IPS-20b (cell line): Measurements from ENCODE around the gene ZNF322.
"Not testable (repeated sequence)": the region's sequence is repeated elsewhere in the genome, so short reads cannot be mapped to it uniquely, and the experiment has no call there.

Experiments
- H3K27ac ChIP-seq: one replicate; pipeline ENCODE4 v1.5.1; 2013; ENCODE audit warnings: low read length
- H3K27me3 ChIP-seq: 2 replicates; pipeline ENCODE4 v1.6.1; 2013; ENCODE audit warnings: mild to moderate bottlenecking, low read length, inconsistent platforms; ENCODE audit not compliant: insufficient read depth
- H3K36me3 ChIP-seq: 2 replicates; pipeline ENCODE4 v1.6.1; 2013; ENCODE audit warnings: low read depth, mild to moderate bottlenecking, inconsistent platforms, low read length, moderate library complexity; ENCODE audit not compliant: insufficient read depth
- H3K4me1 ChIP-seq: 2 replicates; pipeline ENCODE4 v1.6.1; 2013; ENCODE audit warnings: mild to moderate bottlenecking, control low read depth, inconsistent platforms, low read length, moderate library complexity; ENCODE audit not compliant: insufficient read depth
- H3K4me3 ChIP-seq: 2 replicates; pipeline ENCODE4 v1.5.1; 2013; ENCODE audit warnings: mild to moderate bottlenecking, low read length, inconsistent platforms
- H3K9ac ChIP-seq: 2 replicates; pipeline ENCODE4 v1.6.1; 2013; ENCODE audit warnings: low read depth, mild to moderate bottlenecking, inconsistent platforms, low read length, moderate library complexity
- H3K9me3 ChIP-seq: 2 replicates; pipeline ENCODE4 v1.6.1; 2013; ENCODE audit warnings: mild to moderate bottlenecking, low read depth, low read length, inconsistent platforms; ENCODE audit not compliant: insufficient read depth

The ZNF322 gene

DNA sequence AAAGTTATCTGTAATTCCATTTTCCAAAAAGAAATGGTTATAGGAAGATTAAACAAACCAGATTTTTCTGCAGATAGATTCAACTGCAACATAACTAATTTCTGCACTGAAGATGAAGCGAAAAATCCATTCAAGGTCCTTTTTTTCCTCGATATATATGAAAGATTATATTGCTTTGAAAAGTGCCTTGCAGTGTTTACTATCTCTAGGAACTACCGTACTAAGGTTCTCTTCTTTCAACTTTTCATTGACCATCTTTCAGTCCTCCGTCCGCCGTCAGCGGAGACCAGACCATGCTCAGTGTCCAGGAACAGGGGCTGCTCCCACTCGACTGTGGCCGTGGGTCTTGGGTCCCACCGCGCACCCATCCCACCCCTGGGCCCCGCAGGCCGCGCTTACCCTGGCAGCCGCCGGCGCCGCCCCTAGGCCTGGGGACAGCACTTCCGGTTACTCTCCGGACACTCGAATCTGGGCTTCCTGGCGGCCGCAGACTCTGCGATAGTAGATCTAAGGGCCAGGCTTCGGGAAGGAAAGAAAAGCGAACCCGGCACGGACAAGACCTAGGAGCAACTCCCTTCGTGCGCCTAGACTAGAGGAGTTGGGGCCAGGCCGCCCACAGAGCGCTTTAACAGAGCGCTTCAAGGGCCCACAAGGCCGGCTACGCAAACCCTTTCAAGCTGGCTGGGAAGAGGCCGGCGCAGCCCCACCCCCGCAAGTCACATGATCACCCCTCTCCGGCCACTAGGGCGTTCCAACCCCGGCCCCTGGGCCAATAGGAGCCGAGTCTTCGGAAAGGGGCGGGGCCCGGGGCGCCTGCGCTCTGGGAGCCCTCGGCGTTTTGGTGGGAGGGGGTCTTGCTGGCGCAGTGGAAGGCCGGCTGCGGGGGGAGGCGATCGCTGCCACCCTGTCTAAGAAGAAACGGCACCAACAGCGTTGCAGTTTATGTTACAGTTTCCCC, at the start of gene ZNF322:
Gene ZNF322 (minus strand): TSS at position 705 of the 958 bp plus-strand sequence. CDS start 21,193 bp downstream, outside the sequence.
- no peaks in the 10 kb centered on the region for H3K9me3 ChIP-seq
- peak within 1 kb of the TSS; percentile 84 for H3K9ac ChIP-seq
- no peak within 1 kb of the TSS for H3K27ac ChIP-seq
- peaks cover 3% of the 10 kb centered on the region; the same call in 1 of the 2 replicates for H3K4me1 ChIP-seq
- H3K4me3 ChIP-seq, result peak within 1 kb of the TSS; percentile 92
- peaks cover 34% of the 10 kb centered on the region for H3K27me3 ChIP-seq
- H3K36me3 ChIP-seq, result peaks cover 32% of the 10 kb centered on the region

GRCh38 chr6:26705780-26706179, 46.2 kb upstream of the ZNF322 start:
- H3K9ac ChIP-seq, H3K9me3 ChIP-seq, H3K4me3 ChIP-seq, H3K36me3 ChIP-seq, H3K27me3 ChIP-seq, H3K27ac ChIP-seq, H3K4me1 ChIP-seq: not testable (repeated sequence)

- H3K9ac ChIP-seq, H3K27me3 ChIP-seq, H3K4me1 ChIP-seq, H3K36me3 ChIP-seq, H3K27ac ChIP-seq, H3K4me3 ChIP-seq, H3K9me3 ChIP-seq: not testable (repeated sequence)
Observed at GRCh38 chr6:26705352-26705751, 45.8 kb upstream of the ZNF322 start.

GRCh38 chr6:26701023-26701747, 41.6 kb upstream of the ZNF322 start:
- H3K4me1 ChIP-seq, H3K9ac ChIP-seq, H3K27ac ChIP-seq, H3K27me3 ChIP-seq, H3K9me3 ChIP-seq, H3K4me3 ChIP-seq, H3K36me3 ChIP-seq: not testable (repeated sequence)

DNA sequence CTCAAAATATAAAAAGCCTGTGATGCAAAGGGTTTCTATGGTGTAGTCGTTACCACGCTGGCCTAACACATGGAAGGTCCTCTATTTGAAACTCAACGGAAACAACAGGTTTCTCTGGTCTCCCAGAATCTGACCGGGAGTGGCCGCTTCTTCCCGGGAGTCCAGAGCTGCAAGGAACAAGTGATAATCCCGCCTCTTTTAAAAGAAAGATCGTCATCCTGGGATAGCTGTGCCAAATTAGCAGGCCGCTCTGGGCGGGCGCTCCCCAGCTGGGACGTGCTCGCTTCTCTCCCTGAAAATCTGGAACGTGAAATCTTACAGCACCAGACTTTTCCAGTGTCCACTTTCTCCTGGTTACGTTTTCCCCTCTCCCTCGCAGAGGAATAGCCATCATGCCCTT, 38.0 kb upstream of the ZNF322 start:
- H3K4me3 ChIP-seq, H3K27ac ChIP-seq, H3K4me1 ChIP-seq, H3K36me3 ChIP-seq, H3K27me3 ChIP-seq, H3K9ac ChIP-seq, H3K9me3 ChIP-seq: not testable (repeated sequence)

- not testable (repeated sequence) for H3K4me3 ChIP-seq, H3K36me3 ChIP-seq, H3K4me1 ChIP-seq, H3K9me3 ChIP-seq, H3K9ac ChIP-seq, H3K27me3 ChIP-seq, H3K27ac ChIP-seq
Observed at GRCh38 chr6:26689324-26689947, 29.9 kb upstream of the ZNF322 start.

- H3K36me3 ChIP-seq, H3K27ac ChIP-seq, H3K9me3 ChIP-seq, H3K4me3 ChIP-seq, H3K4me1 ChIP-seq, H3K9ac ChIP-seq, H3K27me3 ChIP-seq: not testable (repeated sequence)
Observed at GRCh38 chr6:26682435-26683042, 23.0 kb upstream of the ZNF322 start.

DNA sequence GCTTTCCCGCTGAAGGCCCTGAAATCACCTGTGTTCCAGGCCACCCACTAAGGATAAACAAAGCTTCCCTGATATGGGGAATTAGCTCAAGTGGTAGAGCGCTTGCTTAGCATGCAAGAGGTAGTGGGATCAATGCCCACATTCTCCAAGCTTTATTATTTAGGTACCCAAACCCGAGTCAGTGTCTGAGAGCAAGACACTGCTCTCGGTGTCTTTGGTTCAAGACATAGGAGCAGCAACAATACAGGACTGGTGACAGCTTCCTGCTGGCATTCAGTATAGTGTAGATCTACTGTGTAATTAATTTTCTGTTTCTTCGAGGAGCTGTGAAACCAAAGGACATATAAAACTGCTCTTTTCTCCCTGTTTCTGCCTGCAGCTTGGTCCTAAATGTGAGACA, 13.7 kb upstream of the ZNF322 start:
- not testable (repeated sequence) for H3K27ac ChIP-seq, H3K4me1 ChIP-seq, H3K9ac ChIP-seq, H3K9me3 ChIP-seq, H3K27me3 ChIP-seq, H3K4me3 ChIP-seq, H3K36me3 ChIP-seq

- not testable (repeated sequence) for H3K27me3 ChIP-seq, H3K4me3 ChIP-seq, H3K9me3 ChIP-seq, H3K4me1 ChIP-seq, H3K36me3 ChIP-seq, H3K9ac ChIP-seq, H3K27ac ChIP-seq
Observed at GRCh38 chr6:26670558-26670957, 11.0 kb upstream of the ZNF322 start.

DNA sequence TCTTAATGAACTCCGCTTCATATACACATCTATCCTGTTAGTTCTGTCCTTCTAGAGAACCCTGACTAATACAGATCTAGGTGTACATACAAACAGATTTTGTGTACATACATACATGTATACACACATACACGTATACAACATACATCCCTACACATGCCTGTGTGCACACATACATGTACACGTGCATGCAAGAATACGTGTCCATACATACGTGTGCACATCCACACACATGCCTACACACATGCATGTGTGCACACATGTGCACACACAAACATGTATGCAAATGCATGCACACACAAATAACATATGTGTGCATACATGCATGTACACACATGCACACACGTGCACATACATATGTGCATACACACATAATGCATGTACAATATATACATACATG, 10.5 kb upstream of the ZNF322 start:
- H3K9me3 ChIP-seq, H3K27ac ChIP-seq, H3K27me3 ChIP-seq, H3K36me3 ChIP-seq, H3K9ac ChIP-seq, H3K4me3 ChIP-seq, H3K4me1 ChIP-seq: not testable (repeated sequence)

DNA sequence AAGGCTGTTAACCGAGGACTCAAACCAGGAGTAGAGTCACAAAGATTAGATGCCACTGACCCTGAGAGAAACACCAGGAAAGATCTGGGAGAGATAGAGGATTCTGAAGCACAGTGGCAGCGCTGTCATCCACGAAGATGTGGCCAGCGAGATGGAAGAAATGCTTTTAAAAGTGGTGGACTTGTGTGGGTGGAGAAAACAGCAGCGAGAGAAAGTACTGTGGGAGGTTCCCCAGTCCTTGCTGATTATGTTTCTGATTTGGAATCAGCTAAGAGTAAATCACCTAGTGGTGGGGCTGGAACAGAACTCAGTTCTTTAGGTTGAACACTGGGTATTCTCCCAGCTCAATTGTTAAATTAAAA, 435 bp upstream of the ZNF322 start:
- H3K27me3 ChIP-seq, result peaks cover 39% of the 10 kb centered on the region
- H3K36me3 ChIP-seq, result peaks cover 26% of the 10 kb centered on the region
- H3K9me3 ChIP-seq, result no peaks in the 10 kb centered on the region
- H3K4me3 ChIP-seq, result peak overlapping the region; percentile 92
- no peak overlapping the region for H3K27ac ChIP-seq
- H3K4me1 ChIP-seq, result peaks cover 3% of the 10 kb centered on the region; the same call in 1 of the 2 replicates
- peak overlapping the region; percentile 84 for H3K9ac ChIP-seq
